Testis (tissue), 3 donors: ENCODE results near the gene APCDD1L. TPM values are rescaled to one million over a fixed set of nuclear protein-coding genes. Genes with fewer than 3 reads are reported as not detected.

Experiments
- DNase-seq: peaks from one replicate; pipeline ENCODE4 v3.0.0-alpha.2; 2019
- H3K27ac ChIP-seq, 2 donors: fragments of 200-600 bp; sonication (generic); one replicate each; pipeline ENCODE4 v1.5.1; 2019
- H3K27me3 ChIP-seq: fragments of 200-600 bp; sonication (generic); one replicate; pipeline ENCODE4 v1.5.1; 2019
- H3K36me3 ChIP-seq: fragments of 200-600 bp; sonication (generic); one replicate; pipeline ENCODE4 v1.5.1; 2017; ENCODE audit warnings: low read depth; ENCODE audit errors: missing control alignments
- H3K4me1 ChIP-seq: fragments of 200-600 bp; sonication (generic); one replicate; pipeline ENCODE4 v1.5.1; 2019
- H3K4me3 ChIP-seq, 2 donors: fragments of 200-600 bp; sonication (generic); one replicate each; pipeline ENCODE4 v1.5.1; 2017 to 2019
- H3K9me3 ChIP-seq: fragments of 200-600 bp; sonication (generic); one replicate; pipeline ENCODE4 v1.5.1; 2017
- POLR2A ChIP-seq: fragments of 450-650 bp; IDR thresholded peaks from one replicate; pipeline ENCODE4 v1.6.1; 2017; ENCODE audit warnings: antibody characterized with exemption, mild to moderate bottlenecking, moderate library complexity
- WGBS, 2 donors: methylation state at CpG; one replicate each; pipeline ENCODE4 v1.1.5; 2018; 5-methylcytosine and 5-hydroxymethylcytosine counted together
- intact Hi-C: fragments of 100-400 bp; cut with DNase I; formaldehyde crosslinking; loops from one replicate; pipeline ENCODE4 v1.15.1; 2023; ENCODE audit warnings: low total_unique reads
- polyA plus RNA-seq: library from polyadenylated mRNA; stranded (reverse); fragments of 350-450 nt; fragmentation: Illumina TruSeq; extraction: RNeasy Lipid Tissue Mini Kit (QIAGEN cat#74804); gene quantifications from one replicate; pipeline ENCODE4 v1.2.3, GENCODE V29; 2014; ENCODE audit warnings: low read depth, low replicate concordance; ENCODE audit not compliant: insufficient read depth
- total RNA-seq, 2 donors: library from RNA; depleted of rRNA; stranded (reverse); fragments of >200 nt; gene quantifications; one replicate each; pipeline ENCODE4 v1.2.3, GENCODE V29; 2016
- TF ChIP-seq, protein P1 (sequence below), 3 experiments: fragments of 450-650 bp in 2 of 3; fragments of 200-600 bp in 1 of 3; sonication (generic) in 1 of 3; IDR thresholded peaks; one replicate each; pipeline ENCODE4 v1.5.1; 2016 to 2019; ENCODE audit warnings: antibody characterized with exemption in 3 of 3, mild to moderate bottlenecking in 2 of 3, moderate library complexity in 1 of 3

APCDD1L gene
- total and polyA plus RNA-seq, 3 donors from 2014 or later = 0.12 to 0.20 TPM; not detected in 1

DNA sequence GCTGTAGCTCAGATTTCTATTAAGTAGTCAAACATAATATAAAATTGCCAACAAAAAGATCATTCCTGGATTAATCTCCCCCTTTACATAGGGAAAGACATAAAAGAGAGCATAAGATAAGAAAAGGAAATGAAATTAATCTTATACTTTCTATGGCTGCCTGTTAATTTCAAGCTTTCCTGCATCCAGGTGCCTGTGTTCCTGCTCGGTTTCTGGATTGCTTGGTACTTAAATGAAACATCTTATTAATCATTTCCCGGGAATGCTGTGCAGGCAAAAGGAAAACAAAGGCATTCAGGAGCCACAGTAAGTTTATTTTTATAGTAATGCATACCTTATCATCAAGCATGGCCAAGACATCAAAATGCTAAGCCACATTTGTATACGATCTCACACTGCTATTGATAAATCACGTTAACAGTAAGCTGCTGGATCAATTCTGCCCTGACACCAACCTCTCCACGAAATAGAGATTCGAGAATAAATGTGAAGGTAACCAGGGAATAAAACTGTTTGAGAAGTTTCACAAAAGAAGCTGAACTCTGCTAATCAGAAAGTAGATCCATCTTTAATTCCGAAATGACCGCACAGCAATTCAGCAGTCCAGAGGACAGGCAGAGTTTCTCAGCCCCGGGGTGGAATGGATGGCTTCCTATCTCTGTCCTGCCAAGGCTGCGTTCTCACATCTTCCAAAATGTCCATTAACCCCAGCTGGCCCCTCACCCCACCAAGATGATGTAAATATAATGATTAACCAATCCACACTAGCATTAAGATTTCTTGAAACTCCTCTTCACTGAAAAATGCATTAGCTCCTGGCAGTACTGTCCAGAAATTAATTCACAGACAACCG, 32.6 kb upstream of the APCDD1L start:
- no peaks in the 10 kb centered on the region for H3K36me3 ChIP-seq
- TF ChIP-seq POLR2A = no peak
- no peaks in the 10 kb centered on the region for H3K9me3 ChIP-seq
- H3K27me3 ChIP-seq = no peaks in the 10 kb centered on the region
- DNase-seq = no peak
- H3K27ac ChIP-seq = no peak overlapping the region
- intact Hi-C loops = no loop called here
- H3K4me1 ChIP-seq = no peaks in the 10 kb centered on the region
- H3K4me3 ChIP-seq = no peak overlapping the region
- WGBS, 2 donors = 85 to 86% methylated on average over 11 of the region's 11 CpGs

DNA sequence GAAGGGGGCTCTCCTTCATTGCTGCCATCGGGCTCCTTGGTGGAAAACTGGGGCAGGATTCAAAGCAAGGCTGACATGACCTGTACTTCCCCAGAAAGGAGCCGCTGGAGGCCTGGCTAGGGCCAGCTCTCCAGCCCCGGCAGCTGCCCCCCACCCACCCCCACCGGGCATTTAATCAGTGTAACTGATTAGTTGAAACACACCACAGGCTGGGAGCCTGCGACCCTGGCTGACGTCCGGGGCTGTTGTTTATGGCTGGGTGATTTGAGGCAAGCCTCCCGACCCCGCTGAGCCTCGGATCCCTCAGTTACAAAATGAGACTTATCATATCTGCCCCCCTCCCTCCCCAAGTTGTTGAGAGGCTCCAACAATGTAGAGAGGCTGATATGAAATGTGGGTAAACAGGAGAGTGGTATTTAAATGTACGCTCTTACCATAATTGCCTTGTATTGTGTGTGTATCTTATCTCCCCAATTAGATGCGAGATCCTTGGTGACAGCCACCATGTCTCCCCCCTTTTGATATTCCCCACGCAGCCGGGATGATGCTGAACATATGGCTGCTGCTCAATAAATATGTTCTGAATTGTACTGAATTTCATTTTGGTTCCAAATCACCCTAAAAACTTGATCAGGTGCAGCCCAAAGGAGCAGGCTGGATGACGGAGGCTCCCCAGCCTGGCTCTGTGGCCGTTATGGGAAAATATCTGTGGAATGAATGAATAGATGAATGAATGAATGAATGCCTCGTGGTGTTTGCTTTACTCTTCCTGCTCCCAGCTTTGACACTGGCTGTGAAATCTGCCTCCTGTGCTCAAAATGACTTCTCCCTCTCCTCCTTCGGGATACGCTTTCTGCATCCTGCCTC, 31.8 kb upstream of the APCDD1L start:
- intact Hi-C loops = no loop called here
- Histone ChIP-seq H3K4me3 (no peak overlapping the region), H3K9me3 (no peaks in the 10 kb centered on the region), H3K4me1 (no peaks in the 10 kb centered on the region), H3K36me3 (no peaks in the 10 kb centered on the region), H3K27me3 (no peaks in the 10 kb centered on the region), H3K27ac (no peak overlapping the region)
- TF ChIP-seq, protein P1, sequence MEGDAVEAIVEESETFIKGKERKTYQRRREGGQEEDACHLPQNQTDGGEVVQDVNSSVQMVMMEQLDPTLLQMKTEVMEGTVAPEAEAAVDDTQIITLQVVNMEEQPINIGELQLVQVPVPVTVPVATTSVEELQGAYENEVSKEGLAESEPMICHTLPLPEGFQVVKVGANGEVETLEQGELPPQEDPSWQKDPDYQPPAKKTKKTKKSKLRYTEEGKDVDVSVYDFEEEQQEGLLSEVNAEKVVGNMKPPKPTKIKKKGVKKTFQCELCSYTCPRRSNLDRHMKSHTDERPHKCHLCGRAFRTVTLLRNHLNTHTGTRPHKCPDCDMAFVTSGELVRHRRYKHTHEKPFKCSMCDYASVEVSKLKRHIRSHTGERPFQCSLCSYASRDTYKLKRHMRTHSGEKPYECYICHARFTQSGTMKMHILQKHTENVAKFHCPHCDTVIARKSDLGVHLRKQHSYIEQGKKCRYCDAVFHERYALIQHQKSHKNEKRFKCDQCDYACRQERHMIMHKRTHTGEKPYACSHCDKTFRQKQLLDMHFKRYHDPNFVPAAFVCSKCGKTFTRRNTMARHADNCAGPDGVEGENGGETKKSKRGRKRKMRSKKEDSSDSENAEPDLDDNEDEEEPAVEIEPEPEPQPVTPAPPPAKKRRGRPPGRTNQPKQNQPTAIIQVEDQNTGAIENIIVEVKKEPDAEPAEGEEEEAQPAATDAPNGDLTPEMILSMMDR (IDR thresholded peaks at IDR 0.05) = no peak
- TF ChIP-seq POLR2A = no peak
- 65 to 80% methylated on average over 16 to 19 of the region's 19 CpGs for WGBS, 2 donors
- DNase-seq = peak; percentile 6

DNA sequence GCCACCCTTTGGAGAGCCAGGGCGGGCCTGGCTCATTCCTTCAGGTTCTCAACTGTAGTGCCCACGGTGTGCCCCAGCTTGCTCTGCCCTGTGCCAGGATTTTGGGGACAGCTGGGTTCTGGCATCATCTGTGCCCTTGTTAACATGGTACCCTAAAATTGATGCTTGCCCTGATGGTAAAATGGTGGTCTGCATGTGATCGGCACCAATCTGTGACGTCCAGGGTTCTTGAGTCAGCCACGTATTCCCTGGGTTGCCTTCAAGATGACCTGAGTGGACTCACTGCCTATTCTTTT, 31.2 kb upstream of the APCDD1L start:
- DNase-seq = peak; percentile 3
- 95 to 97% methylated on average over 5 of the region's 5 CpGs for WGBS, 2 donors
- no peaks in the 10 kb centered on the region for H3K27me3 ChIP-seq
- H3K36me3 ChIP-seq = no peaks in the 10 kb centered on the region
- H3K9me3 ChIP-seq = no peaks in the 10 kb centered on the region
- TF ChIP-seq, protein P1 (IDR thresholded peaks at IDR 0.05) = no peak
- no peak for TF ChIP-seq POLR2A
- H3K27ac ChIP-seq = no peak overlapping the region
- no peaks in the 10 kb centered on the region for H3K4me1 ChIP-seq
- no peak overlapping the region for H3K4me3 ChIP-seq
- intact Hi-C loops = no loop called here

DNA sequence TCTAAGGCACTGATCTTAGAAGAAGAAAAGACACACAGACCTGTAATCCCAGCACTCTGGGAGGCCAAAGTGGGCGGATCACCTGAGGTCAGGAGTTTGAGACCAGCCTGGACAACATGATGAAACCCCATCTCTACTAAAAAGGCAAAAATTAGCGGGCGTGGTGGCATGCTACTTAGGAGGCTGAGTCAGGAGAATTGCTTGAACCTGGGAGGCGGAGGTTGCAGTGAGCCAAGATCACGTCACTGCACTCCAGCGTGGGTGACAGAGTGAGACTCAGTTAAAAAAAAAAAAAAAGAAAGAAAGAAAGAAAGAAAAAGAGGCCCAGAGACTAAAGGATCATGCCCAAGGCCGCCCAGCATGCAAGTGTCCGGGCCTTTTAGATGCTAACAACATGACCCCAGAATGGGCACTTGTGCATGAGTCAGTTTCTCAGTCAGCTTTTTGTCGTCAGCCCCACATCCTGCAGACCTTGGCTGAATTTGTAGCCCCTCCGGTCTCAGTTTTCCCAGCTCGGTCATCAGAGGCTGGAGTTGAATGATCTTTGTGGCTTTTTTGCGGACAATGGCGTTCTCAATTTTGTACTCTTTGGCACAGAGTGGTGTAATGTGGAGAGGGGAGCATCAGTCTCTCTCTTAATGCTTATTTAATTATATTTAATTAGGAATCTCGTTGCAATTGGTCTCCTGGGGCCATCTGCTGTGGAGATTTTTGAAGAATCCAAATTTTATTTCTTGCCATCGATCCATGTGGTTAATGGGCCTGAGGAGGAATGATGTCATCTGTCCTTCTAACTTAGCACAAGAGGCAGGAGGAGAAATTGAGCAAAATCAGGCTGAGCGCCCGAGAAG, 30.6 kb upstream of the APCDD1L start:
- no peaks in the 10 kb centered on the region for H3K4me1 ChIP-seq
- H3K27me3 ChIP-seq = no peaks in the 10 kb centered on the region
- TF ChIP-seq, protein P1 (IDR thresholded peaks at IDR 0.05) = no peak
- no peak for TF ChIP-seq POLR2A
- H3K27ac ChIP-seq = no peak overlapping the region
- 88 to 91% methylated on average over 17 of the region's 17 CpGs for WGBS, 2 donors
- no peak for DNase-seq
- H3K36me3 ChIP-seq = no peaks in the 10 kb centered on the region
- no peak overlapping the region for H3K4me3 ChIP-seq
- intact Hi-C loops = no loop called here
- H3K9me3 ChIP-seq = no peaks in the 10 kb centered on the region

DNA sequence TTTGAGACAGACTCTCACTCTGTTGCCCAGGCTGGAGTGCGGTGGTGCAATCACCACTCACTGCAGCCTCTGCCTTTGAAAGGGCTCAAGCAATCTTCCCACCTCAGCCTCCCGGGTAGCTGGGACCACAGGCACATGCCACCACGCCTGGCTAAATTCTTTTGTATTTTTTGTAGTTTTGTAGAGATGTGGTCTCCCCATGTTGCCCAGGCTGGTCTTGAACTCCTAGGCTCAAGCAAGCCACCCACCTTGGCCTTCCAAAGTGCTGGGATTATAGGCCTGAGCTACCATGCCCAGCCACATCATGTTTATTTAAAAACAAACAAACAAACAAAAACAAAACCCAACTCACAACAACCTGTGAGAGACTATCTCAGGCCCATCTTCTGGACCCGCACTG, 29.7 kb upstream of the APCDD1L start:
- no peaks in the 10 kb centered on the region for H3K36me3 ChIP-seq
- WGBS, 2 donors = 90 to 94% methylated on average over 4 of the region's 4 CpGs
- H3K27ac ChIP-seq = no peak overlapping the region
- H3K27me3 ChIP-seq = no peaks in the 10 kb centered on the region
- H3K9me3 ChIP-seq = no peaks in the 10 kb centered on the region
- intact Hi-C loops = no loop called here
- peak; percentile 2 for DNase-seq
- H3K4me3 ChIP-seq = no peak overlapping the region
- no peak for TF ChIP-seq POLR2A
- TF ChIP-seq, protein P1 (IDR thresholded peaks at IDR 0.05) = no peak
- no peaks in the 10 kb centered on the region for H3K4me1 ChIP-seq
